H1 (cell line): ENCODE measurements around the gene TCF21. TPM values are rescaled to one million over a fixed set of nuclear protein-coding genes. Genes with fewer than 3 reads are reported as not detected.

ENCODE experiments used
- CTCF ChIA-PET: fragments of 300-600 bp; sonication (Branson Sonifier 250); formaldehyde crosslinking; loops from one replicate; lab custom pipeline; 2021; ENCODE audit not compliant: partially characterized antibody; lab: Charles Lee
- POLR2A ChIA-PET: fragments of 300-600 bp; sonication (Branson Sonifier 250); formaldehyde crosslinking; loops from one replicate; lab custom pipeline; 2021; ENCODE audit warnings: inconsistent platforms; ENCODE audit not compliant: partially characterized antibody; lab: Charles Lee
- DNase-seq, 2 experiments: peaks; one replicate each; pipeline versions ENCODE4 v3.0.0 to v3.0.0-alpha.2; 2010 to 2022; ENCODE audit warnings: low spot score in 2 of 2, low read depth in 1 of 2, mixed read lengths in 1 of 2
- FAIRE-seq: peaks from 2 replicates; lab custom pipeline; 2011; peaks lifted over from hg19 to GRCh38; lab: Jason Lieb, UNC
- H2AFZ ChIP-seq: 2 replicates; pipeline ENCODE4 v1.8.1; 2012; ENCODE audit warnings: low read length, inconsistent platforms
- H2AK5ac ChIP-seq: 2 replicates; pipeline ENCODE4 v1.6.1; 2013; ENCODE audit warnings: low read depth, low read length
- H2BK120ac ChIP-seq: replicated peaks from 2 replicates; pipeline ENCODE3; 2013; ENCODE audit warnings: low read depth, low read length, inconsistent platforms
- H2BK12ac ChIP-seq: 2 replicates; pipeline ENCODE4 v1.6.1; 2013; ENCODE audit warnings: low read depth, low read length
- H2BK15ac ChIP-seq: 2 replicates; pipeline ENCODE4 v1.6.1; 2013; ENCODE audit warnings: low read length
- H2BK20ac ChIP-seq: 2 replicates; pipeline ENCODE4 v1.6.1; 2013; ENCODE audit warnings: low read length
- H2BK5ac ChIP-seq: 2 replicates; pipeline ENCODE4 v1.6.1; 2013; ENCODE audit warnings: low read depth, low read length
- H3K14ac ChIP-seq: 2 replicates; pipeline ENCODE4 v1.6.1; 2013; ENCODE audit warnings: inconsistent platforms; ENCODE audit not compliant: insufficient read length
- H3K18ac ChIP-seq: 2 replicates; pipeline ENCODE4 v1.6.1; 2013; ENCODE audit warnings: low read length; ENCODE audit errors: extremely low read depth
- H3K23ac ChIP-seq: 2 replicates; pipeline ENCODE4 v1.6.1; 2013; ENCODE audit warnings: inconsistent platforms; ENCODE audit not compliant: insufficient read length
- H3K23me2 ChIP-seq: 2 replicates; pipeline ENCODE4 v1.6.1; 2013; ENCODE audit warnings: low read depth, low read length
- H3K27ac ChIP-seq: 2 replicates; pipeline ENCODE4 v1.6.1; 2011; ENCODE audit warnings: low read depth, low read length, inconsistent platforms
- H3K27me3 ChIP-seq, 4 experiments: replicated peaks in 1 of 4; 1 replicate in 1 of 4; 2 replicates in 3 of 4; pipeline versions ENCODE4 v1.6.1 to v1.8.1; 2011 to 2013; ENCODE audit warnings: low read length in 3 of 4, mild to moderate bottlenecking in 3 of 4, inconsistent platforms in 2 of 4, mixed read lengths in 2 of 4, moderate library complexity in 1 of 4; ENCODE audit not compliant: control insufficient read depth in 3 of 4, insufficient read depth in 3 of 4; ENCODE audit errors: extremely low read depth in 1 of 4
- H3K36me3 ChIP-seq, 4 experiments: 2 replicates each; pipeline versions ENCODE4 v1.6.1 to v1.8.1; 2011 to 2013; ENCODE audit warnings: mild to moderate bottlenecking in 4 of 4, low read length in 3 of 4, moderate library complexity in 2 of 4, control low read depth in 1 of 4, inconsistent platforms in 1 of 4; ENCODE audit not compliant: insufficient read depth in 4 of 4, control insufficient read depth in 2 of 4
- H3K4ac ChIP-seq: replicated peaks from 2 replicates; pipeline ENCODE3; 2013; ENCODE audit warnings: low read length, low read depth, mixed read lengths, inconsistent platforms; ENCODE audit not compliant: insufficient read length
- H3K4me1 ChIP-seq, 4 experiments: replicated peaks in 1 of 4; 1 replicate in 1 of 4; 2 replicates in 3 of 4; pipeline versions ENCODE4 v1.6.1 to v1.8.1; 2011 to 2013; ENCODE audit warnings: low read length in 3 of 4, inconsistent platforms in 2 of 4, mixed read lengths in 1 of 4; ENCODE audit not compliant: insufficient read depth in 4 of 4, control insufficient read depth in 3 of 4
- H3K4me2 ChIP-seq, 2 experiments: 2 replicates each; pipeline versions ENCODE4 v1.6.1 to v1.8.1; 2011 to 2013; ENCODE audit warnings: low read depth in 2 of 2, low read length in 2 of 2, control low read depth in 1 of 2, inconsistent platforms in 1 of 2, mild to moderate bottlenecking in 1 of 2; ENCODE audit not compliant: insufficient read depth in 1 of 2
- H3K4me3 ChIP-seq, 4 experiments: fragments of 200-600, 300-600 bp in 1 of 4; sonication (generic), shearing (Covaris generic), sonication (Bioruptor Twin) in 1 of 4; 2 replicates each; pipeline versions ENCODE4 v1.5.1 to v1.8.1; 2011 to 2016; ENCODE audit warnings: low read length in 4 of 4, low read depth in 3 of 4, control low read depth in 2 of 4, inconsistent platforms in 2 of 4, mild to moderate bottlenecking in 2 of 4, mixed read lengths in 1 of 4, moderate library complexity in 1 of 4; ENCODE audit not compliant: insufficient read depth in 2 of 4; ENCODE audit errors: extremely low read depth in 1 of 4
- H3K56ac ChIP-seq: replicated peaks from 2 replicates; pipeline ENCODE3; 2013; ENCODE audit warnings: low read depth, mild to moderate bottlenecking, mixed read lengths, low read length, inconsistent platforms; ENCODE audit not compliant: insufficient read length
- H3K79me1 ChIP-seq: 2 replicates; pipeline ENCODE4 v1.6.1; 2013; ENCODE audit warnings: low read depth, low read length, control low read depth
- H3K79me2 ChIP-seq, 2 experiments: 2 replicates each; pipeline versions ENCODE4 v1.6.1 to v1.8.1; 2012 to 2013; ENCODE audit warnings: low read length in 2 of 2, mild to moderate bottlenecking in 2 of 2, inconsistent platforms in 1 of 2; ENCODE audit not compliant: insufficient read depth in 2 of 2, control insufficient read depth in 1 of 2
- H3K9ac ChIP-seq, 4 experiments: replicated peaks in 1 of 4; 1 replicate in 1 of 4; 2 replicates in 3 of 4; pipeline versions ENCODE4 v1.6.1 to v1.8.1; 2011 to 2013; ENCODE audit warnings: low read depth in 3 of 4, low read length in 3 of 4, control low read depth in 2 of 4, mild to moderate bottlenecking in 2 of 4, moderate library complexity in 2 of 4, inconsistent platforms in 1 of 4; ENCODE audit errors: extremely low read depth in 1 of 4
- H3K9me3 ChIP-seq, 2 experiments: 2 replicates each; pipeline versions ENCODE4 v1.6.1 to v1.8.1; 2012 to 2013; ENCODE audit warnings: mild to moderate bottlenecking in 2 of 2, moderate library complexity in 2 of 2, control low read depth in 1 of 2, inconsistent platforms in 1 of 2, low read depth in 1 of 2, low read length in 1 of 2, mixed read lengths in 1 of 2; ENCODE audit not compliant: insufficient read depth in 2 of 2
- H4K20me1 ChIP-seq, 2 experiments: replicated peaks in 1 of 2; 2 replicates each; pipeline versions ENCODE3 to v1.8.1; 2011 to 2013; ENCODE audit warnings: inconsistent platforms in 2 of 2, low read length in 2 of 2, mild to moderate bottlenecking in 1 of 2; ENCODE audit not compliant: insufficient read depth in 2 of 2, control insufficient read depth in 1 of 2
- H4K5ac ChIP-seq: 2 replicates; pipeline ENCODE4 v1.6.1; 2013; ENCODE audit warnings: low read length, low read depth, mixed read lengths, inconsistent platforms; ENCODE audit not compliant: insufficient read length
- H4K8ac ChIP-seq: 2 replicates; pipeline ENCODE4 v1.8.0; 2013; ENCODE audit warnings: mild to moderate bottlenecking, moderate library complexity, low read length, inconsistent platforms; ENCODE audit not compliant: insufficient read depth; ENCODE audit errors: extremely low read depth
- H4K91ac ChIP-seq: replicated peaks from 2 replicates; pipeline ENCODE3; 2013; ENCODE audit warnings: low read length, mixed read lengths, inconsistent platforms; ENCODE audit not compliant: insufficient read length
- E2F6 ChIP-seq: IDR thresholded peaks from 2 replicates; pipeline ENCODE4 v1.6.1; 2012; ENCODE audit warnings: inconsistent platforms
- EP300 ChIP-seq, 2 experiments: IDR thresholded peaks; 1 replicate in 1 of 2; 2 replicates in 1 of 2; pipeline ENCODE4 v1.6.1; 2011 to 2012; ENCODE audit warnings: low read depth in 2 of 2, low read length in 2 of 2, mild to moderate bottlenecking in 2 of 2, borderline replicate concordance in 1 of 2, inconsistent platforms in 1 of 2, moderate library complexity in 1 of 2
- HDAC6 ChIP-seq: IDR thresholded peaks from one replicate; pipeline ENCODE4 v1.7.1; 2012; ENCODE audit warnings: low read depth, mild to moderate bottlenecking, inconsistent platforms, low read length, moderate library complexity
- KDM4A ChIP-seq: IDR thresholded peaks from one replicate; pipeline ENCODE4 v1.7.1; 2012; ENCODE audit warnings: low read depth, mild to moderate bottlenecking, moderate library complexity, low read length, inconsistent platforms; ENCODE audit not compliant: severe bottlenecking
- RNF2 ChIP-seq: fragments of 200-900, 300-1000 bp; sonication (generic); IDR thresholded peaks from 2 replicates; pipeline ENCODE4 v1.7.1; 2016; ENCODE audit warnings: borderline replicate concordance, low read depth, mild to moderate bottlenecking, antibody characterized with exemption, low read length; ENCODE audit not compliant: poor library complexity, severe bottlenecking; ENCODE audit errors: missing control alignments
- SRF ChIP-seq: IDR thresholded peaks from 2 replicates; pipeline ENCODE4 v1.6.1; 2011; ENCODE audit warnings: mild to moderate bottlenecking, low read depth, low read length, moderate library complexity
- TCF12 ChIP-seq: IDR thresholded peaks from 2 replicates; pipeline ENCODE4 v1.6.1; 2011; ENCODE audit warnings: low read depth, mild to moderate bottlenecking, low read length
- WGBS, 2 experiments: shearing (Covaris generic) in 1 of 2; methylation state at CpG; one replicate each; pipeline versions ENCODE4 v1.1.6 to v1.1.7; 2013 to 2015; ENCODE audit warnings: low lambda C conversion rate in 2 of 2, mixed read lengths in 2 of 2, inconsistent platforms in 1 of 2, low coverage in 1 of 2, missing lambda C conversion rate in 1 of 2; ENCODE audit not compliant: insufficient replicate concordance in 2 of 2, insufficient coverage in 1 of 2, insufficient read length in 1 of 2; ENCODE audit errors: extremely low coverage in 1 of 2, missing lambda C conversion rate in 1 of 2; 5-methylcytosine and 5-hydroxymethylcytosine counted together
- polyA plus RNA-seq, 7 experiments: library from polyadenylated mRNA; depleted of rRNA in 3 of 7; stranded (reverse) in 5 of 7; unstranded in 2 of 7; fragments of >200 nt in 5 of 7; fragments of 200-250 nt in 2 of 7; gene quantifications; 1 replicate in 5 of 7; 2 replicates in 1 of 7; 4 replicates in 1 of 7; pipeline versions ENCODE4 v1.2.1 to v1.2.3, GENCODE V29; 2011 to 2013; ENCODE audit warnings: missing spikeins in 2 of 7, mixed read lengths in 2 of 7
- total RNA-seq: library from RNA; stranded (reverse); fragmentation: NEBNext Ultra II Directional; extraction: Animal tissue kit (Norgen Biotek cat#: 25700); gene quantifications from 2 replicates; pipeline ENCODE4 v1.2.1, GENCODE V29; 2021

TCF21 gene
- total and polyA plus RNA-seq, 2 of the 8 experiments (the other 6 are each of a cell fraction or from before 2014, with no cell fraction given): 0.05 to 0.09 TPM

- H2BK15ac ChIP-seq: no peak overlapping the region
- no peak overlapping the region for H3K56ac ChIP-seq
- H2BK20ac ChIP-seq: no peak overlapping the region
- H3K4me1 ChIP-seq: peaks cover 3 to 15% (median 6%) of the 10 kb centered on the region in 4 experiments; a peak in 6 of 7 replicates
- DNase-seq (no peak), FAIRE-seq (no peak)
- no peak overlapping the region for H2BK5ac ChIP-seq
- H3K18ac ChIP-seq: no peak overlapping the region
- no peaks in the 10 kb centered on the region for H3K79me1 ChIP-seq
- H3K36me3 ChIP-seq: peaks cover 0 to 4% (median 0%) of the 10 kb centered on the region in 4 experiments; a peak in 1 of 8 replicates
- H4K5ac ChIP-seq: no peak overlapping the region
- H2AK5ac ChIP-seq: no peak overlapping the region
- H2BK12ac ChIP-seq: no peak overlapping the region
- TF ChIP-seq E2F6: no peak
- no peak for TF ChIP-seq TCF12
- TF ChIP-seq KDM4A: no peak
- no peak for TF ChIP-seq EP300 (IDR thresholded peaks at IDR 0.05; ENCODE audit: borderline replicate concordance in 1 of 2, low read depth in 2 of 2, low read length in 2 of 2)
- TF ChIP-seq SRF: no peak
- TF ChIP-seq RNF2: no peak
- TF ChIP-seq HDAC6: no peak
- H3K14ac ChIP-seq: no peak overlapping the region
- H4K8ac ChIP-seq: no peak overlapping the region
- no peak overlapping the region for H3K27ac ChIP-seq
- POLR2A ChIA-PET: interaction anchor here (0.6 kb wide), 1 partner anchor 98 kb away, joined by 3 read pairs; no protein-coding TSS in a partner anchor
- H4K20me1 ChIP-seq: peaks cover 0 to 9% of the 10 kb centered on the region in 2 experiments
- no peak overlapping the region for H3K9ac ChIP-seq
- CTCF ChIA-PET: interaction anchor here (0.6 to 3.0 kb wide), 10 partner anchors 9 to 1958 kb away, joined by 3 to 17 read pairs (median 4); no protein-coding TSS in a partner anchor
- peak overlapping the region in 1 of 2 experiments; percentile 86; a peak in 1 of 4 replicates for H3K4me2 ChIP-seq
- H3K23ac ChIP-seq: no peak overlapping the region
- H2AFZ ChIP-seq: no peak overlapping the region
- WGBS, 2 experiments: 31% methylated on average over 5 of the region's 5 CpGs; no CpG with 5 or more reads in 1 of the 2 experiments
- H3K4me3 ChIP-seq: peak overlapping the region in 1 of 4 experiments; percentile 62; a peak in 1 of 8 replicates
- H3K23me2 ChIP-seq: peaks cover 17% of the 10 kb centered on the region
- H3K79me2 ChIP-seq: no peaks in the 10 kb centered on the region
- peaks cover 57 to 80% (median 68%) of the 10 kb centered on the region in 4 experiments for H3K27me3 ChIP-seq
- H3K9me3 ChIP-seq: no peaks in the 10 kb centered on the region
- no peak overlapping the region for H4K91ac ChIP-seq
- H3K4ac ChIP-seq: no peak overlapping the region
- no peak overlapping the region for H2BK120ac ChIP-seq
Measured at GRCh38 chr6:133894795-133895358, 6.0 kb downstream of the TCF21 start.
